ENCODE data around the gene ACKR4.

Gene ACKR4

GRCh38 chr3:132643366-132643765, 46.3 kb downstream of the ACKR4 start:
- DNase-seq: no peak

GRCh38 chr3:132645058-132645457, 48.0 kb downstream of the ACKR4 start:
- no peak for DNase-seq

- no peak for DNase-seq
Observed at GRCh38 chr3:132650153-132650552, 53.1 kb downstream of the ACKR4 start.

All from DMS79 treated with DMSO at 0.1 percent for 48 hours (cell line).